GM18867 (cell line): Measurements from ENCODE around the gene LRCOL1.

Experiments used
- ATAC-seq: cut with Tn5 transposase; IDR thresholded peaks from one replicate; pipeline ENCODE4 v1.9.1; 2021; ENCODE audit warnings: mild to moderate bottlenecking, moderate library complexity; ENCODE audit not compliant: unreplicated experiment

The LRCOL1 gene

GRCh38 chr12:132585177-132585576, 25.2 kb downstream of the LRCOL1 start:
- ATAC-seq: no peak

GRCh38 chr12:132584429-132584828, 26.0 kb downstream of the LRCOL1 start:
- ATAC-seq: no peak

GRCh38 chr12:132583736-132584135, 26.6 kb downstream of the LRCOL1 start:
- ATAC-seq: no peak

- no peak for ATAC-seq
These were observed 27.0 kb downstream of the LRCOL1 start for GRCh38 chr12:132583411-132583710.

GRCh38 chr12:132582582-132583410, 27.6 kb downstream of the LRCOL1 start:
- ATAC-seq: no peak

GRCh38 chr12:132582058-132582420, 28.3 kb downstream of the LRCOL1 start:
- ATAC-seq: no peak

GRCh38 chr12:132581348-132582057, 28.9 kb downstream of the LRCOL1 start:
- no peak for ATAC-seq

GRCh38 chr12:132580701-132581292, 29.6 kb downstream of the LRCOL1 start:
- no peak for ATAC-seq

- no peak for ATAC-seq
These were observed 30.6 kb downstream of the LRCOL1 start for GRCh38 chr12:132579744-132580143.

GRCh38 chr12:132578826-132579225, 31.6 kb downstream of the LRCOL1 start:
- no peak for ATAC-seq

- ATAC-seq: no peak
These were observed 32.3 kb downstream of the LRCOL1 start for GRCh38 chr12:132578118-132578517.

GRCh38 chr12:132577191-132577920, 33.0 kb downstream of the LRCOL1 start:
- no peak for ATAC-seq

GRCh38 chr12:132576701-132577100, 33.7 kb downstream of the LRCOL1 start:
- no peak for ATAC-seq

GRCh38 chr12:132575661-132576060, 34.7 kb downstream of the LRCOL1 start:
- ATAC-seq: no peak

- no peak for ATAC-seq
These were observed 35.9 kb downstream of the LRCOL1 start for GRCh38 chr12:132574271-132574996.

GRCh38 chr12:132572801-132573760, 37.3 kb downstream of the LRCOL1 start:
- no peak for ATAC-seq

GRCh38 chr12:132572106-132572505, 38.3 kb downstream of the LRCOL1 start:
- ATAC-seq: no peak

- ATAC-seq: no peak
These were observed 38.8 kb downstream of the LRCOL1 start for GRCh38 chr12:132571598-132571997.

- no peak for ATAC-seq
These were observed 39.3 kb downstream of the LRCOL1 start for GRCh38 chr12:132571051-132571450.

GRCh38 chr12:132570635-132571034, 39.7 kb downstream of the LRCOL1 start:
- no peak for ATAC-seq
